Measurements from ENCODE around the gene HIVEP3. TPM values are rescaled to one million over a fixed set of nuclear protein-coding genes. Genes with fewer than 3 reads are reported as not detected.

Gene HIVEP3
- total RNA-seq, 1 experiment from 2014 or later: 1.4 TPM

- no peaks in the 10 kb centered on the region; a peak in 1 of 7 replicates for H3K36me3 Mint-ChIP-seq (ENCODE audit: insufficient read depth in 1 of 3, low read depth in 3 of 3)
- no peak overlapping the region; a peak in 1 of 5 replicates for H3K4me3 Mint-ChIP-seq
- no peaks in the 10 kb centered on the region for H3K27me3 ChIP-seq (ENCODE audit: insufficient read depth, low read length)
- H3K79me1 ChIP-seq (ENCODE audit: insufficient read depth, low read depth, low read length, poor library complexity, severe bottlenecking): no peaks in the 10 kb centered on the region
- H3K27me3 Mint-ChIP-seq (ENCODE audit: low read depth): peaks cover 3% of the 10 kb centered on the region; the same call in 1 of the 2 replicates
- no peak overlapping the region for H2BK120ac ChIP-seq (ENCODE audit: low read depth, low read length, poor library complexity, severe bottlenecking)
- H2BK15ac ChIP-seq (ENCODE audit: low read depth, low read length): no peak overlapping the region
- H3K27ac ChIP-seq (ENCODE audit: insufficient read length, low read depth, low read length): no peak overlapping the region
- no peak for TF ChIP-seq CTCF (conservative IDR thresholded peaks at IDR 0.05)
- no peak overlapping the region for H2BK5ac ChIP-seq (ENCODE audit: insufficient read length, low read length)
- H3T11ph ChIP-seq (ENCODE audit: low read length): no peak overlapping the region
- H3K23ac ChIP-seq (ENCODE audit: insufficient read length, low read depth, low read length): no peak overlapping the region
- H4K91ac ChIP-seq (ENCODE audit: insufficient read length, low read depth, low read length): no peak overlapping the region
- no peak overlapping the region for H4K8ac ChIP-seq (replicated peaks; ENCODE audit: insufficient read length, low read depth, low read length)
- no peaks in the 10 kb centered on the region for H4K20me1 ChIP-seq (ENCODE audit: control insufficient read depth, insufficient read depth, insufficient read length)
- H4K5ac ChIP-seq (ENCODE audit: insufficient read length, low read depth, low read length): no peak overlapping the region
- no peaks in the 10 kb centered on the region for H3K4me1 ChIP-seq (ENCODE audit: insufficient read depth, low read length)
- no peak overlapping the region for H3K18ac ChIP-seq (ENCODE audit: insufficient read length, low read depth, low read length)
- H3K56ac ChIP-seq (ENCODE audit: insufficient read length, low read depth, low read length): no peak overlapping the region
- peaks cover 0 to 12% of the 10 kb centered on the region in 2 experiments; a peak in 2 of 4 replicates for H3K4me1 Mint-ChIP-seq
- DNase-seq: no peak
- no peak overlapping the region for H3K9ac ChIP-seq (ENCODE audit: extremely low read depth, insufficient read length, low read length)
- no peaks in the 10 kb centered on the region for H3K9me3 ChIP-seq (ENCODE audit: control insufficient read depth, low read depth, low read length)
- H2AFZ ChIP-seq (ENCODE audit: low read length): no peak overlapping the region
- no peaks in the 10 kb centered on the region for H3K23me2 ChIP-seq (ENCODE audit: insufficient read length, low read depth, low read length, poor library complexity, severe bottlenecking)
- no peak overlapping the region for H3K4ac ChIP-seq (ENCODE audit: low read depth, low read length)
- H3K14ac ChIP-seq (ENCODE audit: insufficient read depth, low read length): no peak overlapping the region
- no peaks in the 10 kb centered on the region for H3K79me2 ChIP-seq (ENCODE audit: insufficient read depth, low read length)
- no peak overlapping the region for H2BK20ac ChIP-seq (ENCODE audit: low read depth, low read length, poor library complexity, severe bottlenecking)
- H3K4me2 ChIP-seq (ENCODE audit: insufficient read depth, insufficient read length, low read length): no peak overlapping the region
- WGBS (ENCODE audit: extremely low coverage, insufficient read length, low lambda C conversion rate): no CpG with 5 or more reads among the region's 10 CpGs
- peaks cover 2 to 13% of the 10 kb centered on the region in 2 experiments; a peak in 2 of 5 replicates for H3K9me3 Mint-ChIP-seq
- H2AK5ac ChIP-seq (ENCODE audit: insufficient read length, low read length): no peak overlapping the region
- H2BK12ac ChIP-seq (ENCODE audit: insufficient read length, low read depth, low read length): no peak overlapping the region
- H3K27ac Mint-ChIP-seq: no peak overlapping the region; a peak in 1 of 7 replicates
Observed at GRCh38 chr1:41523071-41523470, 395.7 kb downstream of the HIVEP3 start.

Measured in H9 (cell line).